ENCODE results near the gene UNC5B. TPM values are rescaled to one million over a fixed set of nuclear protein-coding genes. Genes with fewer than 3 reads are reported as not detected.

UNC5B gene
- total RNA-seq, 1 donor, result 135 TPM

- Histone ChIP-seq H3K27ac (ENCODE audit: low read depth, low read length) (peak overlapping the region; percentile 59), H2AFZ (ENCODE audit: low read length) (peak overlapping the region; percentile 2), H4K20me1 (ENCODE audit: insufficient read depth, low read length) (peaks cover 16% of the 10 kb centered on the region), H3K4me2 (ENCODE audit: insufficient read depth, low read length) (peak overlapping the region; percentile 46), H3K79me2 (ENCODE audit: insufficient read depth, low read length) (peaks cover 2% of the 10 kb centered on the region), H3K4me3 (ENCODE audit: insufficient read depth, low read length) (no peak overlapping the region), H3K4me1 (ENCODE audit: insufficient read depth, low read length) (peaks cover 48% of the 10 kb centered on the region), H3K9me3 (ENCODE audit: low read depth, low read length) (no peaks in the 10 kb centered on the region), H3K36me3 (ENCODE audit: insufficient read depth, low read length) (no peaks in the 10 kb centered on the region), H3K27me3 (ENCODE audit: insufficient read depth, low read length) (no peaks in the 10 kb centered on the region)
- DNase-seq (ENCODE audit: insufficient read length, low spot score, missing footprints), result peak; percentile 94
- TF ChIP-seq CTCF (IDR thresholded peaks at IDR 0.05; ENCODE audit: extremely low read depth, low read depth, low read length), result no peak
Observed at GRCh38 chr10:71266147-71266917, 54.0 kb downstream of the UNC5B start.

- H2AFZ ChIP-seq (ENCODE audit: low read length), result no peak overlapping the region
- TF ChIP-seq CTCF (IDR thresholded peaks at IDR 0.05; ENCODE audit: extremely low read depth, low read depth, low read length), result no peak
- no peaks in the 10 kb centered on the region for H3K9me3 ChIP-seq (ENCODE audit: low read depth, low read length)
- H3K27ac ChIP-seq (ENCODE audit: low read depth, low read length), result peak overlapping the region; percentile 59
- DNase-seq (ENCODE audit: insufficient read length, low spot score, missing footprints), result no peak
- no peaks in the 10 kb centered on the region for H3K27me3 ChIP-seq (ENCODE audit: insufficient read depth, low read length)
- peaks cover 43% of the 10 kb centered on the region for H3K4me1 ChIP-seq (ENCODE audit: insufficient read depth, low read length)
- H4K20me1 ChIP-seq (ENCODE audit: insufficient read depth, low read length), result peaks cover 16% of the 10 kb centered on the region
- no peak overlapping the region for H3K4me3 ChIP-seq (ENCODE audit: insufficient read depth, low read length)
- peaks cover 4% of the 10 kb centered on the region for H3K79me2 ChIP-seq (ENCODE audit: insufficient read depth, low read length)
- H3K4me2 ChIP-seq (ENCODE audit: insufficient read depth, low read length), result peak overlapping the region; percentile 46
- H3K36me3 ChIP-seq (ENCODE audit: insufficient read depth, low read length), result no peaks in the 10 kb centered on the region
Observed at GRCh38 chr10:71266918-71267442, 54.6 kb downstream of the UNC5B start.

DNA sequence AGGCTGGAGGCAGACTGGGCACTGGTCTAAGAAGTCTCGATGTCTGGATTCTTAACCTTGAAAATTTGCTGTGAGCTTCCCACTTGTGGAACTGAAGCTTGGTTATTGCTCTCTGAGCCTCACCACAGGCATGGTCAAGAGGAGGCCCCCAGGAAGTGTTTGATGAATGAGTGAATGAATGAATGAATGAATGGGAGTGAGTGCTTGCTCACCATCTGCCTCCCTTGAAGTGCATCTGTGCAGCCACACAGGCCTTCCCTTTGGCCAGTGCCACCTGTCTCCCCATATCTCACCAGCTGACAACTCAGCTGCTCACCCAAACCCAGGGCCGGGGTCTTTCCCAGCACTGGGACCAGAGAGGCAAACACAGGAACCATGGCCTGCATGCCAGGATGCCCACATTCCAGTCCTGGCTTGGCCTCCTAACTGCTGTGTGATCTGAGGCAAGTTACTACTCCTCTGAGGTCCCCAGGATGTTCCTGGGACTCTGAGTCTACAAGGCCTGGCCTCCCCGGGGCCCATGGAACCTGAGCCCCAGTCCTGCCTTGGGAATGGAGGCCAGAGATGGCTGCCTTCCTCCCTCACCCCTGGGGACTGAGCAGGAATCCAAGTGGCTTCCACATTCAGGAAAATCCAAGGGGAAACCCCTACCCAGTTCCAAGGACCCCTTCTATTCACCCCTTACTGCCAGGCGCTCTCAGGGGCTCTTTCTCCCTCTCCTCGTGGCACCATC, 55.3 kb downstream of the UNC5B start:
- H3K27me3 ChIP-seq (ENCODE audit: insufficient read depth, low read length), result no peaks in the 10 kb centered on the region
- TF ChIP-seq CTCF (IDR thresholded peaks at IDR 0.05; ENCODE audit: extremely low read depth, low read depth, low read length), result no peak
- peak; percentile 51 for DNase-seq (ENCODE audit: insufficient read length, low spot score, missing footprints)
- peaks cover 4% of the 10 kb centered on the region for H3K79me2 ChIP-seq (ENCODE audit: insufficient read depth, low read length)
- peaks cover 46% of the 10 kb centered on the region for H3K4me1 ChIP-seq (ENCODE audit: insufficient read depth, low read length)
- H4K20me1 ChIP-seq (ENCODE audit: insufficient read depth, low read length), result peaks cover 20% of the 10 kb centered on the region
- H3K9me3 ChIP-seq (ENCODE audit: low read depth, low read length), result no peaks in the 10 kb centered on the region
- no peak overlapping the region for H2AFZ ChIP-seq (ENCODE audit: low read length)
- no peaks in the 10 kb centered on the region for H3K36me3 ChIP-seq (ENCODE audit: insufficient read depth, low read length)
- H3K4me2 ChIP-seq (ENCODE audit: insufficient read depth, low read length), result no peak overlapping the region
- peak overlapping the region; percentile 59 for H3K27ac ChIP-seq (ENCODE audit: low read depth, low read length)
- no peak overlapping the region for H3K4me3 ChIP-seq (ENCODE audit: insufficient read depth, low read length)

DNA sequence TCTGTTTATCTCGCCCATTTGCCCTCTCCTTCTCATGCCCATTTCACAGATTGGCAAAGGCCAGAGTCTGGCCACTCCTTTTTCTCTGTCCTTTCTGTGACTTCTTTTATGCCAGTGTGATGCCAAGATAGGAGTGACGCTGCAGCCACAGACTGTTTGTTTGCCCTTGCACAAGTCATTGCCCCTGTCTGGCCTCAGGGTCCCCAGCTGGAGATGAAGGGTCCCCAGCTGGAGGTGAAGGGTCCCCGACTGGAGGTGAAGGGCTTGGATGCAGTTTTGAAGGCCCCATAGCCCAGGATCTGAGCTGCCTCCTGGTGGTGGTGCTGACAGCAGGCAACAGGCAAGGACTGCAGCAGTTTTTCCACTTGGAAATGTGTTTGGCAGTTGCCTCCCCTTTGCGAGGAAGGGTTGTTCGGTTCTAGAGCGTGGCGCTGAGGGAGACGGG, 55.9 kb downstream of the UNC5B start:
- Histone ChIP-seq H4K20me1 (ENCODE audit: insufficient read depth, low read length) (peaks cover 23% of the 10 kb centered on the region), H3K79me2 (ENCODE audit: insufficient read depth, low read length) (peaks cover 4% of the 10 kb centered on the region)
- TF ChIP-seq CTCF (IDR thresholded peaks at IDR 0.05; ENCODE audit: extremely low read depth, low read depth, low read length), result peak; percentile 83

More for the DNA sequence above, 55.9 kb downstream of the UNC5B start:
- no peaks in the 10 kb centered on the region for H3K27me3 ChIP-seq (ENCODE audit: insufficient read depth, low read length)
- peak; percentile 95 for DNase-seq (ENCODE audit: insufficient read length, low spot score, missing footprints)
- no peaks in the 10 kb centered on the region for H3K9me3 ChIP-seq (ENCODE audit: low read depth, low read length)
- H3K27ac ChIP-seq (ENCODE audit: low read depth, low read length), result peak overlapping the region; percentile 17
- peak overlapping the region; percentile 9 for H3K4me2 ChIP-seq (ENCODE audit: insufficient read depth, low read length)
- H2AFZ ChIP-seq (ENCODE audit: low read length), result no peak overlapping the region
- no peaks in the 10 kb centered on the region for H3K36me3 ChIP-seq (ENCODE audit: insufficient read depth, low read length)
- H3K4me3 ChIP-seq (ENCODE audit: insufficient read depth, low read length), result no peak overlapping the region
- peaks cover 44% of the 10 kb centered on the region for H3K4me1 ChIP-seq (ENCODE audit: insufficient read depth, low read length)
